ENCODE measurements around the gene EVC.
"Not testable (repeated sequence)": the region's sequence is repeated elsewhere in the genome, so short reads cannot be mapped to it uniquely, and the experiment has no call there.

- not testable (repeated sequence) for TF ChIP-seq CTCF (conservative IDR thresholded peaks at IDR 0.05; ENCODE audit: low read depth, low read length); FOS (IDR thresholded peaks at IDR 0.05; ENCODE audit: low read depth, low read length); POLR2A (IDR thresholded peaks at IDR 0.05; ENCODE audit: low read depth, low read length); NFE2L2 (IDR thresholded peaks at IDR 0.05; ENCODE audit: low read depth, low read length); MAZ (IDR thresholded peaks at IDR 0.05; ENCODE audit: borderline replicate concordance, low read depth, low read length); RCOR1 (IDR thresholded peaks at IDR 0.05; ENCODE audit: insufficient replicate concordance, low read length); MAFK (IDR thresholded peaks at IDR 0.05; ENCODE audit: low read depth, low read length); RAD21 (IDR thresholded peaks at IDR 0.05; ENCODE audit: low read length); CHD1 (IDR thresholded peaks at IDR 0.05; ENCODE audit: low read depth, low read length); USF2 (IDR thresholded peaks at IDR 0.05; ENCODE audit: low read depth, low read length); RFX5 (IDR thresholded peaks at IDR 0.05; ENCODE audit: low read depth, low read length); SMC3 (IDR thresholded peaks at IDR 0.05; ENCODE audit: low read depth, low read length); MXI1 (IDR thresholded peaks at IDR 0.05; ENCODE audit: borderline replicate concordance, low read depth, low read length)
- TF ChIP-seq, protein P1, sequence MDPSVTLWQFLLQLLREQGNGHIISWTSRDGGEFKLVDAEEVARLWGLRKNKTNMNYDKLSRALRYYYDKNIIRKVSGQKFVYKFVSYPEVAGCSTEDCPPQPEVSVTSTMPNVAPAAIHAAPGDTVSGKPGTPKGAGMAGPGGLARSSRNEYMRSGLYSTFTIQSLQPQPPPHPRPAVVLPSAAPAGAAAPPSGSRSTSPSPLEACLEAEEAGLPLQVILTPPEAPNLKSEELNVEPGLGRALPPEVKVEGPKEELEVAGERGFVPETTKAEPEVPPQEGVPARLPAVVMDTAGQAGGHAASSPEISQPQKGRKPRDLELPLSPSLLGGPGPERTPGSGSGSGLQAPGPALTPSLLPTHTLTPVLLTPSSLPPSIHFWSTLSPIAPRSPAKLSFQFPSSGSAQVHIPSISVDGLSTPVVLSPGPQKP (IDR thresholded peaks at IDR 0.05; ENCODE audit: borderline replicate concordance, low read depth, low read length), result not testable (repeated sequence)
Measured at GRCh38 chr4:5812057-5812456, 101.1 kb downstream of the EVC start.

Measured in IMR-90 (cell line).